ENCODE results near the gene GBP1. TPM values are rescaled to one million over a fixed set of nuclear protein-coding genes. Genes with fewer than 3 reads are reported as not detected.

The GBP1 gene
- total and polyA plus RNA-seq, 10 of the 15 experiments (the other 5 are each of a cell fraction or from before 2014, with no cell fraction given) = 1.5 to 8.7 (median 5.0) TPM

GRCh38 chr1:89087241-89087640 is 22.2 kb upstream of the GBP1 start (continued):
- TF ChIP-seq, protein P1, sequence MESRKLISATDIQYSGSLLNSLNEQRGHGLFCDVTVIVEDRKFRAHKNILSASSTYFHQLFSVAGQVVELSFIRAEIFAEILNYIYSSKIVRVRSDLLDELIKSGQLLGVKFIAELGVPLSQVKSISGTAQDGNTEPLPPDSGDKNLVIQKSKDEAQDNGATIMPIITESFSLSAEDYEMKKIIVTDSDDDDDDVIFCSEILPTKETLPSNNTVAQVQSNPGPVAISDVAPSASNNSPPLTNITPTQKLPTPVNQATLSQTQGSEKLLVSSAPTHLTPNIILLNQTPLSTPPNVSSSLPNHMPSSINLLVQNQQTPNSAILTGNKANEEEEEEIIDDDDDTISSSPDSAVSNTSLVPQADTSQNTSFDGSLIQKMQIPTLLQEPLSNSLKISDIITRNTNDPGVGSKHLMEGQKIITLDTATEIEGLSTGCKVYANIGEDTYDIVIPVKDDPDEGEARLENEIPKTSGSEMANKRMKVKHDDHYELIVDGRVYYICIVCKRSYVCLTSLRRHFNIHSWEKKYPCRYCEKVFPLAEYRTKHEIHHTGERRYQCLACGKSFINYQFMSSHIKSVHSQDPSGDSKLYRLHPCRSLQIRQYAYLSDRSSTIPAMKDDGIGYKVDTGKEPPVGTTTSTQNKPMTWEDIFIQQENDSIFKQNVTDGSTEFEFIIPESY (IDR thresholded peaks at IDR 0.05) = no peak
- TF ChIP-seq KDM1A (IDR thresholded peaks at IDR 0.05; ENCODE audit: borderline replicate concordance) (no peak), IKZF1 (conservative IDR thresholded peaks at IDR 0.05) (no peak), USF2 (IDR thresholded peaks at IDR 0.05; ENCODE audit: borderline replicate concordance, low read depth, low read length) (no peak), DPF2 (IDR thresholded peaks at IDR 0.05) (no peak), HCFC1 (IDR thresholded peaks at IDR 0.05; ENCODE audit: low read length) (no peak), NBN (IDR thresholded peaks at IDR 0.05) (no peak)

GRCh38 chr1:89085781-89086180 is 20.8 kb upstream of the GBP1 start:
- Histone ChIP-seq H3K9ac (ENCODE audit: control insufficient read depth, insufficient read depth, low read length) (no peak overlapping the region), H3K79me2 (ENCODE audit: control insufficient read depth, insufficient read depth, low read length) (no peaks in the 10 kb centered on the region), H2AFZ (ENCODE audit: control insufficient read depth, low read depth, low read length) (no peak overlapping the region), H3K9me3 (replicated peaks; ENCODE audit: control insufficient read depth, insufficient read depth, low read length) (no peaks in the 10 kb centered on the region), H3K36me3 (ENCODE audit: control insufficient read depth in 2 of 2, insufficient read depth in 2 of 2, low read length in 1 of 2) (no peaks in the 10 kb centered on the region), H3K27me3 (replicated peaks in 1 of 2; ENCODE audit: control insufficient read depth in 2 of 2, insufficient read depth in 2 of 2, low read length in 1 of 2) (no peaks in the 10 kb centered on the region; a peak in 1 of 4 replicates), H3K4me1 (ENCODE audit: control insufficient read depth, insufficient read depth, low read length) (no peaks in the 10 kb centered on the region), H4K20me1 (ENCODE audit: control insufficient read depth, insufficient read depth) (no peaks in the 10 kb centered on the region), H3K27ac (ENCODE audit: control insufficient read depth, insufficient read depth) (no peak overlapping the region), H3K4me3 (no peak overlapping the region), H3K4me2 (ENCODE audit: control insufficient read depth, insufficient read depth) (no peak overlapping the region)
- POLR2A ChIA-PET = no interaction called here
- no TSS peak for BruUV-seq (replicated peaks)
- DNase-seq (ENCODE audit: low read depth, low spot score) (no peak), FAIRE-seq (no peak), ATAC-seq (peak; percentile 71)
- intact Hi-C loops (cut with micrococcal nuclease; ENCODE audit: unreplicated experiment) = loop anchor here (1.0 to 2.0 kb wide), 4 partner anchors 87 to 369 kb away; no protein-coding TSS in a partner anchor
- SMC1A ChIA-PET (ENCODE audit: uncharacterized antibody, unreplicated experiment) = interaction anchor here (0.6 to 2.0 kb wide), 22 partner anchors 10 to 370 kb away, joined by 3 to 24 read pairs (median 4); partner anchors contain the start of genes GBP1, GBP4 and GBP5
- in situ Hi-C loops (cut with MboI) = no loop called here
- CTCF ChIA-PET = interaction anchor here (0.6 to 3.7 kb wide), 32 partner anchors 10 to 399 kb away, joined by 3 to 34 read pairs (median 4); partner anchors contain the start of genes GBP1, GBP4, GBP5 and GBP6
- RAD21 ChIA-PET (ENCODE audit: unreplicated experiment) = interaction anchor here (0.6 to 2.7 kb wide), 20 partner anchors 34 to 368 kb away, joined by 3 to 31 read pairs (median 4); partner anchors contain the start of genes GBP4, GBP5 and GBP6
- TF ChIP-seq SUZ12 (IDR thresholded peaks at IDR 0.05; ENCODE audit: unreplicated experiment) (no peak), ZNF622 (IDR thresholded peaks at IDR 0.05) (no peak), SMC3 (IDR thresholded peaks at IDR 0.05; ENCODE audit: borderline replicate concordance, low read length) (peak; percentile 87), RAD21 (IDR thresholded peaks at IDR 0.05; ENCODE audit: insufficient read depth, low read depth, low read length) (peak; percentile 79), YY1 (IDR thresholded peaks at IDR 0.05; ENCODE audit: low read depth, low read length) (0 out of 2 replicates have a peak, but pooled peaks have one; percentile 24), SMAD5 (IDR thresholded peaks at IDR 0.05; ENCODE audit: low read depth) (no peak), IKZF2 (IDR thresholded peaks at IDR 0.05) (no peak), NFXL1 (IDR thresholded peaks at IDR 0.05; ENCODE audit: borderline replicate concordance) (no peak), CTCF (IDR thresholded peaks at IDR 0.05 in 2 of 3, conservative IDR thresholded peaks at IDR 0.05 in 1 of 3; ENCODE audit: control insufficient read depth in 2 of 3, extremely low read depth in 1 of 3, insufficient read depth in 1 of 3, low read depth in 3 of 3, low read length in 3 of 3) (peak; percentile 56 to 72 (median 61); a peak in 5 of 6 replicates), MEF2A (IDR thresholded peaks at IDR 0.05; ENCODE audit: insufficient read depth, low read depth, low read length) (no peak)
